GM21619 (cell line): ENCODE data around the gene HOXB3.
"Not testable (repeated sequence)": the region's sequence is repeated elsewhere in the genome, so short reads cannot be mapped to it uniquely, and the experiment has no call there.

ENCODE experiments used
- ATAC-seq: cut with Tn5 transposase; IDR thresholded peaks from one replicate; pipeline ENCODE4 v1.9.1; 2021; ENCODE audit not compliant: unreplicated experiment

HOXB3 gene

DNA sequence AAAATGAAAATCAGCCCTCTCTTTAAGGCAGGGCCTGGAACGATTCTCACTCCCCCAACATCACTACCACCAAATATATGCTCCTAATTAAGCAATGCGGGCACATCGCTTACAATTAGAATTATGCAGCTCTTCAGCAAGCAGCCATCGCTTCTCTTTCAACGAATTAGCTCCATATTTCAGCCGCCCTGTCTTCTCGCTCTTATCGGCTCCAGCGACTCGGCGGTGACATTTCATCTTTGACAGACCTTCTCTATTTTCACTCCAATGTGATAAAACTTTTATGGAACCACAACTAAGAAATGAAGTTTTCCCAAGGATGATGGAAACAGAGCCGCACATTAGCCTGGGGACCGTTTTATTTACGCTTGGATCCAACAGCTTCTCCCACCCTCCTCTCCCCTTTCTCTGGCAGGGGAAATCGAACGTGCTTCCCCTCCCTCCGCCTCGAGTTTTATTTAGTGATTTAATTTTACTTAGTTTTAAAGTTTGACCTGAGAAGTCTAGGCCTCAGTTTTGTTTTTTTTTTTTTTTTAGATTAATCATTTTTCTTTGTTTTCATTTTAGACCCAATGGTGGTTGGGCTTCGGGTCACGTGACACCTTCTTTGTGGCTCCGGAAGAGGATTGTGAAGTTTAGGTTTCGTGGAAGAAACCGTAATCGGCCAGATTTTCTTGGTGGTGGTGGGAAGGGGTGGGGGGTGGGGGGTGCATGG is 42.1 kb downstream of the HOXB3 start:
- ATAC-seq = no peak

DNA sequence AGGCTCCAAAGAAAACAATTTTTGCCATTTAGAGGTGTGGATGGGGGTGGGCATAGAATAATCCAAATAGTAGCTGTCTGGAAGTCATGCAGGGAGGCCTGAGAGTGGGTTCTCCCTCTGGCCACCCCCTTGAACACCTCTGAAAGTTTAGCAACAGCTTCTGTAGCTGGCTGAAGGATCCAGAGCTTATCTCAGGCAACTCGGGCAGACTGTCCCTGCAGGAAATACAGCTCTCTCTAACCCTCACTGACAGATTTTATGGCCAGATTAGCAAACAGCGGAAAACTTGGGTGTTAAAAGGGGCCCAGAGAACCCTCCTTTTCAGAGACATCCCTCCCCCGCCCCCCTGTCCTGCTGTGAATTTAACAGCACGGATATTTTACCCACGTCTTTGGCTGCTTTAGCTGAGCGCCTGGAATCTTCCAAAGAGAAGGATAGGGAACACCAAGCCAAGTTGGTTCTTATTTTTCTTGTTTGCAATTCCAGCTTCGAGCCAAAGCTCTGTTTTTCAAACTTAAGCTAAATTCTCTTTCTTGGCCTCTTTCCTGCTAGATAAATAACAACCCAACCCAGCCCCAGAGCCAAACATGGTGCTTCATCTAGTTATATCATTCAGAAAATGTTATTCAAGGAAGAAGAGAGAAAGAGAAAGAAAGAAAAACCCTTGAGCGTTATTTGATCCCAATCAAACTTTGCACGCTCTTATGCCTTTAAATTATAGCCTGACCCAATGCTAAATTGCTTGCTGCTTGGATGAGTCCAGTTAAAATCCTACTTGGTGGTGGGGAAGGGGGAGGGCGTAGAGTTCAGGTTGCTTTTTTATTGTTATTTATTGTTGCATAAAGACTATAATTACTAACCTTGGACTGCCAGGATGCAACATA is 42.9 kb downstream of the HOXB3 start:
- no peak for ATAC-seq

- ATAC-seq = no peak
These were observed 43.7 kb downstream of the HOXB3 start for GRCh38 chr17:48546137-48546923.

- ATAC-seq = no peak
These were observed 44.5 kb downstream of the HOXB3 start for GRCh38 chr17:48545539-48545938.

DNA sequence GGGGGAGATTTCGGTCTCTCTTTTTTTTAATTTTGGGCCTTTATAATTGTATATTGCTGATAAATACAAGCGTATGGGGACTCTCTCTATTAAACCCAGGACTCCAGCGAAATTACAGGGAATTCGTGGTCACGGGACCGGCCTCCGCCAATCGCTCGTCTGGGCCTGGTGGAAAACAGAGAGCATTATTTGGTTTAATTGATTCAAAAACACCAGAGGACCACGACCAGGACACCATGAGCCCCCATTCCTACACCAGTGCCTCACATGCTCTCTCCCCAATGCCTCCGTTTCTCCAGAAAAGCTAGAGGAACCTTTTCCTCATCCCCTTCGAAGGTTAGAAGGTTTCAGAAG is 45.0 kb downstream of the HOXB3 start, which contains the start of gene HOXB2:
TSS of gene HOXB2 (minus strand) at position 88 of the 354 bp plus-strand sequence. CDS start 198 bp downstream, outside the sequence.
- ATAC-seq = no peak

DNA sequence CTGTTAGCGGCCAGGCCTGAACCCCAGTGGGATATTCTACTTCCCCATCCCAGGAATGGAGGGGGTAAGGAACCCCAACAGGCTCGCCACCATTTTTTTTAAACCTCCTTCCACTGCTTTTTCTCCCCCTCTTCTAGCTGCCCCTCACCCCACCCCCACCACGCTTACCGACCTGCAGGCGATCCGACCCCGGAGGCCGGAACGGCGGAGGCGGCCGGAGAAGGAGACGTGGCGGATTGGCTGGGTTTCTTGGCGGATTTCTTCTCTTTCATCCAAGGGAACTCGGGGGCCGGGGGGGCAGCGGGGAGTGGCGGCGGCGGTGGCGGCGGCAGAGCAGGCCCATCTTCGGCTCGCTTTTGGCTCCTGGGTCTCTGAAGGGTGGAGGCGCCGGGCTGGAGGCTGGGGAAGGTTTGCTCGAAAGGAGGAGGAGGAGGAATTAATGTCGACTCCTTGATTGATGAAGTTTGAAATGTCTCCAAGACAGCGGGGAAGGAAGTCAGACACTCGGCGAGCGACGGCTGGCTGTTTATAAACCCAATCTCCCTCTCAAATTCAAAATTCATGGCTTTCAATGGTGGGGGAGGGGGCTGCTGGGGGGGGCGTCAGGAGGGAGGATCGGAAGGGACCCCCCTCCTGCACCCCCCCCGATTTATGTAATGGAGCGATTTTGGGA is 45.6 kb downstream of the HOXB3 start:
- no peak for ATAC-seq

DNA sequence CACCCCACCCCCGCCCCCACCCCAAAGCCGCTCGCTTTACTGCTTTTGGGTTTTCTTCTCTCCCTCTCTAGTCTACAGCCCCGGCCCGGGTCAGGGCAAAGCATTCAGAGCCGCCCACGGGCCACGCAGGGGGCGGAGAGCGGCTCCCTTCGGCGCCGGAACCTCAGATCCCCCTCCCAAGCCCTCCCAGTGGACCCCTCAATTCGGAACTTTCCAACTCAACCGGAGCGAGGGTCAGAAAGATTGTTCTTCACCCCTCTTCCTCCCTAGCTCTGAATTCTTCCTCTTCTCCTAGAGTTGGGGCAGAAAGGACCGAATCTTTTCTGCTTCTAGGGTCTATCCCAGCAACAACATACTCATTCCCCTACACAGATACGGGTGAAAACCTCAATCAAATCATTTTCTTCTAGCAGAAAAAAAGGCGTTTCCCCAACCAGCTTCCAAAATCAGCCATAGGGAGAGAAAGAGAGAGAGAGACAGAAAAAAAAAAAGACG is 46.1 kb downstream of the HOXB3 start:
- ATAC-seq = no peak

DNA sequence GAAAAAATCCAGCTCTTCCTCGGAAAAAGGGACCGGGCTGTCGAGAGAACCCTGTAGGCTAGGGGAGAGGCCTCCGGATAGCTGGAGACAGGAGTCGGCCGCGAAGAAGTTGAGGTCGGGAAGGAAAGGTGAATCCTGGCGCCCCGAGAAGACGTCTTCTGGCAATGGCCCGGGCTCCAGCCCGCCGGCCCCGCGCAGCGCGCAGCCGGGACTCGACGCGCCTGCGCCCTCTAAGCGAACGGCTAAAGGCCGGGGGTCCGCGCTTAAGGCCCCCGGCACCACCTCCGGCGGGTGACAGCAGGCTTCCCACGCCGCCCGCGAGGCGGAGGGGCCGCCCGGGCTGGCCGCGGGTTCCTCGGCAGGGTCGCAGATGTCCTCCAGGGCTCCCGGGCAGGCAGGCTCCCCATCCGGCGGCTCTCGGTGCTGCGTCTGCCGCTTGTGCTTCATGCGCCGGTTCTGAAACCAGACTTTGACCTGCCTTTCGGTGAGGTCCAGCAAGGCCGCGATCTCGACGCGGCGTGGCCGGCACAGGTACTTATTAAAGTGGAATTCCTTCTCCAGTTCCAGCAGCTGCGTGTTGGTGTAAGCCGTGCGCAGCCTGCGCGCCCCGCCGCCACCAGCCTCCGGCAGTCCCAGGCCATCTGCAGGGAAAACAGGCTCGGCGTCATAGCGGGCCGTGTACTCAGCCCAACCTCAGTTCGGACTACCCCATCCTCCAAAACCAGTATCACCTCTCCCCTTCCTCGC is 46.8 kb downstream of the HOXB3 start:
- peak; percentile 46 for ATAC-seq

GRCh38 chr17:48542698-48543106 is 47.3 kb downstream of the HOXB3 start:
- no peak for ATAC-seq

DNA sequence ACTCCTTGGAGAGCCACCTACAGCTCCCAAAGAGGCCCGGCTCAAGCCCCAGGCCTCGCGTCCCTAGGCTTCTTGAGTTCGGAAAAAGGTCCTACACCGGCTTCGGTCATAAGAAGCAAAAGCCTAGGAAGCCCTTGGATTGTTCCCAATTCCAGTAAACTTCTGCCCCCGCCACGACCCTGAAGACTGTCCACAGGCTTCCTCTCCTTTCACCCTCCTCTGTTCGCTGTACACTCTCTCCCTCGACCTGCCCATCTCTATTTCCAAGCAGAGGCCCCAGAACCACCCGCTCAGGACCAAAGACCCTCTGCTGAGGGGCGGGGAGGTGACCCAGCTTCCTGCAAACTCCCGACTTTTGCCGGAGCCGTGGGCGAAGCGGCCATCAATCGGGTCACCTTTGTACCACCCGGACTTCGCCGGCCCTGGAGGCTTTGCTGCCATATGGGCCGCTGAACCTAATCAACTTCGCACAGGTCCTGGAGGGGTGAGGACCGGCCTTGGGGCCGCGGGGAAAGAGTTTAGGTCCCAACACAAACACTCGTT is 47.9 kb downstream of the HOXB3 start:
- ATAC-seq = no peak

- no peak for ATAC-seq
These were observed 48.4 kb downstream of the HOXB3 start for GRCh38 chr17:48541577-48542113.

GRCh38 chr17:48541036-48541576 is 48.9 kb downstream of the HOXB3 start:
- no peak for ATAC-seq

DNA sequence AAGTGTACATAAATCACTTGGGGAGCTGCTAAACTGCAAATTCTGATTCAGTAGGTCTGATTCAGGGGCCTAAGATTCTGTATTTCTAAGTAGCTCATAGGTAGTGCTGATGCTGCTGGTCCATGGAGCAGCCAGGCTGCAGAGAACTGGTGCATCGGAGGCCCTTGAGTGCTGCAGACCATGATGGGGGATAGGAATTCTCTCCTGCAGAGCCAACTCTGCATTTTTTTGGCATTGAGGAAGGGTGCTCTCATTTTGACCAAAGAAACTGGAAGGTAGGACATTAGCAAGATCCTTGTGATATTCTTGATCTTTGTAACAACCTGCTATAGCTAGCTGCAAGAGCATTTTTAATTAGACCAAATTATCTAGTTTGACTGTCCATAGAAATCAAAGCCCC is 49.8 kb downstream of the HOXB3 start:
- no peak for ATAC-seq

DNA sequence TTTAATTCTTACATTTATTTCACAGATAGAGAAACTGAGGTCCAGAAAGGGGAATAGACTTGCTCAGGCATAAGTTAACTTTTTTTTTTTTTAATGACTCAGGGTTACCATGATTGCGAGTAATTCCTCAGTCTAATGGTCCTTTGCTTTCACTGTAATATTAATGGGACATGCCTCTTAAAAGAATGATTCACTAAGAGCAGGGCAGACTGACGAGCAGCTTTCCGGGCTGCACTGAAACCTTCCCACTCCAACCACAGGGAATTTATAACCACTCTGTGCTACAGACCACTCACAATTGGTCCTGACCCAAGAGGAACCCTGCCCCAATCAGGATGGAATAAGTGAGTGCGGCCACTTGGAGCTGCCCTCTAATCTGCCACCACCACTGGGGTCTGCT is 50.9 kb downstream of the HOXB3 start:
- no peak for ATAC-seq

DNA sequence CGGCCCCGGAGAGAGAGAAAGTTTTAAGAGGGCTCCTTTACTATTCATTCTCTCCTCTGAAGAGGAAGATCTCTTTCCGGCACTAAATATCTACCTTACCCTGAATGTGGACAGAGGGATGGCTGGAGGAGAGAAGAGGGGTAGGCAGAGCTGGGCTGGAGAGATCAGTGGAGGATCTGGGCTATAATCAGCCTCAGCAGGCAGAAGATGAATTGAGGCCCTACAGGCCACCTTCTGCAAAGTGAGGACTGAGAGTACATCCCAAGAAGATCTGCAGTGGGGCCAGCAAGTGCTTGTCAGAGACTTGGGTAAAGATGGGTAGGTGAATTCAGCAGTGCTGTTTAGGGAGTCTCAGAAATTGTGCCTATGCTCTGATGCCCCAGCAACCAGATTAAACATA is 52.7 kb downstream of the HOXB3 start:
- no peak for ATAC-seq

GRCh38 chr17:48535793-48536559 is 54.1 kb downstream of the HOXB3 start:
- ATAC-seq = not testable (repeated sequence)

GRCh38 chr17:48532261-48532660 is 57.8 kb downstream of the HOXB3 start:
- ATAC-seq = no peak

DNA sequence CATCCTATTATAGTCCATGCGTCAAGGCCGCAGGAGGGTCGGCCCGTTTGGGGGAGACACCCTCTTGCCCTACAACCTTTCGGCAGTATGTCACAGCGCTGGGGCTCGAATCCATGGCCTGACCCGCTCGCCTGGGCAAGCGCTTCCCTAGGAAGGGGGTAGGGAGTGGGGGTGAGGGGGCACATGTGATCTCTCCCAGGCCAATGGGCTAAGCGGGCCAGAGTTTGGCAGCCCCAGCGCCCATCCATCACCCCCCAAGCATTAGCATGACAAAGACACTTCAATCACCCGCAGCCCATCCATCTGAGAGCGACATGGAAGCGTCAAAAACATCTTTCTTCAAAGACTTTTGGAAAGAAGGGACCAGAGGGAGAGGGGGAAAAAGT is 59.2 kb downstream of the HOXB3 start, which contains the start of gene HOXB1:
TSS of gene HOXB1 (minus strand) at position 125 of the 386 bp plus-strand sequence. CDS start at position 18, 107 bp downstream.
- ATAC-seq = no peak
